AG09309 (cell line): ENCODE measurements around the gene ARHGAP6.

Source experiments
- DNase-seq: peaks from one replicate; pipeline ENCODE4 v3.0.0-alpha.2; 2010; ENCODE audit warnings: low read depth
- H3K4me3 ChIP-seq: 2 replicates; pipeline ENCODE4 v1.5.1; 2011; ENCODE audit warnings: mild to moderate bottlenecking, low read depth, low read length, moderate library complexity; ENCODE audit not compliant: control insufficient read depth
- TF ChIP-seq, protein P1 (sequence below): IDR thresholded peaks from 2 replicates; pipeline ENCODE4 v1.5.1; 2011; ENCODE audit warnings: mild to moderate bottlenecking, low read depth, low read length, inconsistent platforms; ENCODE audit not compliant: insufficient read depth, control insufficient read depth; ENCODE audit errors: missing control alignments

Gene ARHGAP6

DNA sequence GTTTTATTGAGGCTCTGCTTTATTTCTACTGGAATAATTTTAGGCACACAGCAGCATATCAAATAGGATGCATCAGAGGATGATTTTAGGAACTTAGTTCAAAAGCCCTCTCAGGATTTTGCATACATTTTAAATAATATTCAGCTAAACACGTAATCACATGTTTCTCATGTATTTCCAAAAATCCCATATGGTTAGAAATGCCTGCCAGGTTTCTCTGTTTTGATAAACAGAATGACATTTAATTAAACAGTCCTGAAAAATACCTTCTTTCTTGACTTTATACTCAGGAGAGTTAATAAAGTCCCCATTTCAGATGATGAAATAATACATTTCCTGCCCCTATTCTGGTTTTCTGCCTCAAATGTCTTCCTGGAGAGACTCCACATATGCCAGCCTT lies 459.0 kb downstream of the ARHGAP6 start:
- TF ChIP-seq, protein P1, sequence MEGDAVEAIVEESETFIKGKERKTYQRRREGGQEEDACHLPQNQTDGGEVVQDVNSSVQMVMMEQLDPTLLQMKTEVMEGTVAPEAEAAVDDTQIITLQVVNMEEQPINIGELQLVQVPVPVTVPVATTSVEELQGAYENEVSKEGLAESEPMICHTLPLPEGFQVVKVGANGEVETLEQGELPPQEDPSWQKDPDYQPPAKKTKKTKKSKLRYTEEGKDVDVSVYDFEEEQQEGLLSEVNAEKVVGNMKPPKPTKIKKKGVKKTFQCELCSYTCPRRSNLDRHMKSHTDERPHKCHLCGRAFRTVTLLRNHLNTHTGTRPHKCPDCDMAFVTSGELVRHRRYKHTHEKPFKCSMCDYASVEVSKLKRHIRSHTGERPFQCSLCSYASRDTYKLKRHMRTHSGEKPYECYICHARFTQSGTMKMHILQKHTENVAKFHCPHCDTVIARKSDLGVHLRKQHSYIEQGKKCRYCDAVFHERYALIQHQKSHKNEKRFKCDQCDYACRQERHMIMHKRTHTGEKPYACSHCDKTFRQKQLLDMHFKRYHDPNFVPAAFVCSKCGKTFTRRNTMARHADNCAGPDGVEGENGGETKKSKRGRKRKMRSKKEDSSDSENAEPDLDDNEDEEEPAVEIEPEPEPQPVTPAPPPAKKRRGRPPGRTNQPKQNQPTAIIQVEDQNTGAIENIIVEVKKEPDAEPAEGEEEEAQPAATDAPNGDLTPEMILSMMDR, result no peak
- no peak overlapping the region for H3K4me3 ChIP-seq
- DNase-seq, result no peak

DNA sequence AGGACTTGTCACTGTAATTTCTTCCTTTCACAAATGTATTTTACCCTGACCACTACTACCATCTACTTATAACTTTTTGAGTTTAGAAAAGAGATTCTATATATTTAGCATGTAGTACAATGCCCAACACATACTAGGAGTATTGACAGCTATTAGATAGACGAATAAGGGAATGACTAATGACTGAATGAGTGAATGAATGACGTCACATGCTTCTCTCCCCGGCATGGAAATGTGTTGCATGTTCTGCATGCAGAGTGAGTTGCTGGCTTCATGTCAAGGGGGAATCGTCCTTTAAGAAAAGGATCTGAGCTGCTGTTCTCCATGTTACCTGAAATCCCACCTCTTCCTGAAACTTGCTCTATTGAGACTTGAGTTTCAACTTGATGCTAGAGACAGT lies 459.9 kb downstream of the ARHGAP6 start:
- TF ChIP-seq, protein P1, result no peak
- H3K4me3 ChIP-seq, result no peak overlapping the region
- DNase-seq, result no peak

DNA sequence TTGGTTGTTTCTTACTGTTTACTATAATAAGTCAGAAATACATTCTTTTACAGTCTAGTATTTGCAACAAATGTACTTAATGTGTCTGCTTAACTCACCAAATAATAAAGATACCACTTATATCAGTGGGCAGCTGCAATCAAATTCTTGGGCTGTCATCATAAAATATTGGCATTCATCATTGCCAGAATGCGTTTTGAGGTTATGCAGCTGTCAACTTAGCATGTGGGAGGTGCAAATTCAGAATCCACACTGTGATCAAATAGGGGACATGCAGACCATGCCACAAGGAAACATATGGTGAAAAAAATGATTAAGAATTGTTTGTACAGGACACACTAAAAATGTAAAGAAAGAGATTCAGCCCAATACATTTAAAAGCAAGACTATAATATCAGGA lies 468.0 kb downstream of the ARHGAP6 start:
- TF ChIP-seq, protein P1, result no peak
- H3K4me3 ChIP-seq, result no peak overlapping the region
- no peak for DNase-seq

DNA sequence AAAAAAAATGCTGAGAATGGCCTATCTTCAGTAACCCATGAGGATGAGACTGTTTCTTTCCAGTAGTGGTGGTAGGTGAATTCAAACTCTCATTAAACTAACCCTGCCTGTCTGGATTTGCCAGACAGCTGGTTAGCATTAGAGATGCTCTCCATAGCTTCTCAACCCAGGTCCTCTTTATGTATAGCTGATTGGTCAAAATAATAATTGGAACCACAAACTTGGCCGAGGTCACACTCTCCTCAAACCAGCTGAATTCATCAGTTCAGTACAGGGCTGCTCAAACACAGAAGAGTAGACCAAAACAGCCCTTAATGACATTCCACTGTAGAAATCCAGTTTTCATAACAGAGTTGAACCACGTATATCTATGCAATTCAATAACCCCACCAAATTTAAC lies 469.2 kb downstream of the ARHGAP6 start:
- TF ChIP-seq, protein P1, result no peak
- no peak for DNase-seq
- H3K4me3 ChIP-seq, result no peak overlapping the region

DNA sequence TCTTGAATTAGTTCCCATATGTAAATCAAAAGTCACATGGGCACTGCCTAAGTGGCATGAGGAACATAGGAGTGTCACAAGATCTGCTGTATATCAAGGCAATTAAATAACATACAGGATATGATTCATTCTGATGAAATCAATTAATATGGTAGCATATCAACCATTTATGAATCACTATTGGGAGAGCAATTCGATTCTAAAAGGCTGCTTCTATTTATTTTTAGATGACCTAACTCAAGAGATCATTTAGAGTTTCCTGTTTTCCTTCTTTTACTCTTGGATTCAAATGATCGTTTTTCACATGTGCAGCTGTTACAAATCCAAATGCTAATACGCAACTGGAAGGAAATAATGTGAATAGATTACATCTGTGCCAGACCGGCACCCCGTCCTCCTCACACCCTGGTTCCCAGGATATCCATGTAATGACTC lies 472.7 kb downstream of the ARHGAP6 start:
- TF ChIP-seq, protein P1, result no peak
- H3K4me3 ChIP-seq, result no peak overlapping the region
- DNase-seq, result no peak

DNA sequence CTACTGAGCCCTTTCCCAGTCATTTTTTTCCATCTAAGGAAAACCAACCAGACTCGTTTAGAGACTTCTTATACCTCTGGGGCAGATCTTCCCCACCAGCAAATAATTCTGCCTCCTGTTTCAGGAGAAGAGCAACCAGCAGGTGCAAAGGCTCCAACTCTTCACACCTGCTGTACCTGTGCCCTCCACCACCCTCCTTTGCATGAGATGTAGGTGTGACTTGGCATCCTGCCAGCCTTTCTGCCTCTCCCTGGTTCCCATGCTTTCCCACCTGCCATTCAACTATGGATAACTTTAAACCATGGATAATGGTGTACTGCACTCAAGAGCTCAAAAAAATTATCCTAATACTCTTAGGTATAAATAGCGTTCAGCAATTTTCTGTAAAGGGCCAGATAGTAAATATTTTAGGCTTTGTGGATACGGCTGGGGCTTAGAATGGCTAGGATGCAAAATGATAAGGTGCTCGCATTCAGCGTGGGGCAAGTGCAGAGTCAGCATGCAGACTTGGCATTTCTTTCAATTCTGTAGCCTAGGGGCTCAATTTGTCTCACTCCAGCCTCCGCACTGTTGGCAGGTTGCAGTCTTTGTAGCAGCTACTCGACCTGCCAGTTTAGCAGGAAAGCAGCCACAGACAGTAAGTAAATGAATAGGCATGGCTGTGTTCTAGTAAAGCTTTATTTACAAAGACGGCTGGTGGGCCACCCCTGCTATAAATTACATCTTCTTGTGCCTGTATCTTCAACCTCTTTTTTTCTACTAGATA lies 474.8 kb downstream of the ARHGAP6 start:
- TF ChIP-seq, protein P1, result no peak
- no peak overlapping the region for H3K4me3 ChIP-seq
- DNase-seq, result no peak
